Stomach (tissue), 9 donors: ENCODE results near the gene MAGEA11. TPM values are rescaled to one million over a fixed set of nuclear protein-coding genes. Genes with fewer than 3 reads are reported as not detected.

Experiments
- DNase-seq, 2 donors: peaks; one replicate each; pipeline versions ENCODE4 v3.0.0 to v3.0.0-alpha.2; 2013 to 2019
- H3K27ac ChIP-seq, 5 donors: fragments of 200-600 bp in 4 of 5; sonication (generic) in 4 of 5; one replicate each; pipeline ENCODE4 v1.5.1; 2013 to 2019; ENCODE audit warnings: mild to moderate bottlenecking in 1 of 5, moderate library complexity in 1 of 5
- H3K27me3 ChIP-seq, 3 donors: fragments of 200-600 bp; sonication (generic); one replicate each; pipeline ENCODE4 v1.5.1; 2017 to 2019; ENCODE audit warnings: mixed run types in 1 of 3
- H3K36me3 ChIP-seq, 4 donors: fragments of 200-600 bp; sonication (generic); 1 replicate in 3 of 4; 2 replicates in 1 of 4; pipeline ENCODE4 v1.5.1; 2016 to 2019
- H3K4me1 ChIP-seq, 4 donors: fragments of 200-600 bp; sonication (generic); one replicate each; pipeline ENCODE4 v1.5.1; 2016 to 2019
- H3K4me3 ChIP-seq, 4 donors: fragments of 200-600 bp; sonication (generic) in 3 of 4; one replicate each; pipeline ENCODE4 v1.5.1; 2016 to 2019; ENCODE audit warnings: mild to moderate bottlenecking in 1 of 4
- H3K9me3 ChIP-seq, 4 donors: fragments of 200-600 bp; sonication (generic); one replicate each; pipeline ENCODE4 v1.5.1; 2016 to 2019
- EP300 ChIP-seq: sonication (generic); formaldehyde crosslinking; IDR thresholded peaks from one replicate; pipeline ENCODE4 v1.6.1; 2017; ENCODE audit warnings: antibody characterized with exemption
- POLR2A ChIP-seq, 4 donors: fragments of 450-650 bp; IDR thresholded peaks; one replicate each; pipeline ENCODE4 v1.6.1; 2016; ENCODE audit warnings: antibody characterized with exemption in 4 of 4, control low read depth in 2 of 4, mild to moderate bottlenecking in 1 of 4, moderate library complexity in 1 of 4
- POLR2AphosphoS5 ChIP-seq, 3 donors: sonication (generic); formaldehyde crosslinking; IDR thresholded peaks; one replicate each; pipeline ENCODE4 v1.6.1; 2016; ENCODE audit warnings: antibody characterized with exemption in 3 of 3
- WGBS, 5 donors: extraction: QIAGEN DNeasy Blood & Tissue Kit in 3 of 5; methylation state at CpG; one replicate each; pipeline versions ENCODE4 v1.1.5 to v1.1.7; 2013 to 2018; 5-methylcytosine and 5-hydroxymethylcytosine counted together
- intact Hi-C: fragments of 100-400 bp; cut with DNase I; formaldehyde crosslinking; loops from one replicate; pipeline ENCODE4 v1.15.1; 2023; ENCODE audit warnings: low total_unique reads
- polyA plus RNA-seq, 3 donors: library from polyadenylated mRNA; stranded (reverse); fragments of 200-250 nt; gene quantifications; one replicate each; pipeline ENCODE4 v1.2.3, GENCODE V29; 2013
- total RNA-seq, 5 donors: library from RNA; depleted of rRNA; stranded (reverse); fragments of >200 nt; gene quantifications; one replicate each; pipeline versions ENCODE4 v1.1.0 to v1.2.3, GENCODE V29; 2014 to 2016
- TF ChIP-seq, protein P1 (sequence below), 7 experiments: fragments of 450-650 bp in 4 of 7; fragments of 200-600 bp in 3 of 7; sonication (generic) in 3 of 7; IDR thresholded peaks; one replicate each; pipeline ENCODE4 v1.5.1; 2016 to 2019; ENCODE audit warnings: antibody characterized with exemption in 7 of 7, control low read depth in 2 of 7, mild to moderate bottlenecking in 1 of 7
- donor health status: healthy with polysubstance abuse.
- donor health status: Bipolar disorder and iron deficiency.
- donor health status: healthy.

The MAGEA11 gene
- total and polyA plus RNA-seq, 8 donors, result not detected

- intact Hi-C loops, result no loop called here
- no peaks in the 10 kb centered on the region for H3K9me3 ChIP-seq
- H3K4me1 ChIP-seq, result no peaks in the 10 kb centered on the region
- DNase-seq, result no peak
- no peak overlapping the region for H3K4me3 ChIP-seq
- 62 to 76% (median 69%) methylated on average over 3 of the region's 3 CpGs for WGBS, 5 donors
- H3K27ac ChIP-seq, result no peak overlapping the region
- H3K36me3 ChIP-seq, result no peaks in the 10 kb centered on the region
- no peaks in the 10 kb centered on the region for H3K27me3 ChIP-seq
- TF ChIP-seq EP300 (no peak), POLR2AphosphoS5 (IDR thresholded peaks at IDR 0.05) (no peak), POLR2A (IDR thresholded peaks at IDR 0.05) (no peak)
- TF ChIP-seq, protein P1, sequence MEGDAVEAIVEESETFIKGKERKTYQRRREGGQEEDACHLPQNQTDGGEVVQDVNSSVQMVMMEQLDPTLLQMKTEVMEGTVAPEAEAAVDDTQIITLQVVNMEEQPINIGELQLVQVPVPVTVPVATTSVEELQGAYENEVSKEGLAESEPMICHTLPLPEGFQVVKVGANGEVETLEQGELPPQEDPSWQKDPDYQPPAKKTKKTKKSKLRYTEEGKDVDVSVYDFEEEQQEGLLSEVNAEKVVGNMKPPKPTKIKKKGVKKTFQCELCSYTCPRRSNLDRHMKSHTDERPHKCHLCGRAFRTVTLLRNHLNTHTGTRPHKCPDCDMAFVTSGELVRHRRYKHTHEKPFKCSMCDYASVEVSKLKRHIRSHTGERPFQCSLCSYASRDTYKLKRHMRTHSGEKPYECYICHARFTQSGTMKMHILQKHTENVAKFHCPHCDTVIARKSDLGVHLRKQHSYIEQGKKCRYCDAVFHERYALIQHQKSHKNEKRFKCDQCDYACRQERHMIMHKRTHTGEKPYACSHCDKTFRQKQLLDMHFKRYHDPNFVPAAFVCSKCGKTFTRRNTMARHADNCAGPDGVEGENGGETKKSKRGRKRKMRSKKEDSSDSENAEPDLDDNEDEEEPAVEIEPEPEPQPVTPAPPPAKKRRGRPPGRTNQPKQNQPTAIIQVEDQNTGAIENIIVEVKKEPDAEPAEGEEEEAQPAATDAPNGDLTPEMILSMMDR (IDR thresholded peaks at IDR 0.05), result no peak
These were observed 29.8 kb upstream of the MAGEA11 start for GRCh38 chrX:149682031-149682430.

- no peak for DNase-seq
- TF ChIP-seq EP300 (no peak), POLR2A (IDR thresholded peaks at IDR 0.05) (no peak), POLR2AphosphoS5 (IDR thresholded peaks at IDR 0.05) (no peak)
- TF ChIP-seq, protein P1 (IDR thresholded peaks at IDR 0.05), result no peak
- Histone ChIP-seq H3K9me3 (no peaks in the 10 kb centered on the region), H3K27ac (no peak overlapping the region), H3K27me3 (no peaks in the 10 kb centered on the region), H3K4me1 (no peaks in the 10 kb centered on the region), H3K4me3 (no peak overlapping the region), H3K36me3 (no peaks in the 10 kb centered on the region)
- 27 to 36% (median 31%) methylated on average over 9 of the region's 9 CpGs for WGBS, 5 donors
- intact Hi-C loops, result no loop called here
These were observed 28.6 kb upstream of the MAGEA11 start for GRCh38 chrX:149682956-149683947.

GRCh38 chrX:149683966-149684730 lies 27.7 kb upstream of the MAGEA11 start:
- Histone ChIP-seq H3K9me3 (no peaks in the 10 kb centered on the region), H3K4me1 (no peaks in the 10 kb centered on the region), H3K36me3 (no peaks in the 10 kb centered on the region), H3K27ac (no peak overlapping the region), H3K27me3 (no peaks in the 10 kb centered on the region), H3K4me3 (no peak overlapping the region)
- DNase-seq, result no peak
- TF ChIP-seq EP300 (no peak), POLR2A (IDR thresholded peaks at IDR 0.05) (no peak), POLR2AphosphoS5 (IDR thresholded peaks at IDR 0.05) (no peak)
- TF ChIP-seq, protein P1 (IDR thresholded peaks at IDR 0.05), result no peak
- 46 to 64% (median 54%) methylated on average over 6 of the region's 6 CpGs for WGBS, 5 donors
- intact Hi-C loops, result no loop called here

DNA sequence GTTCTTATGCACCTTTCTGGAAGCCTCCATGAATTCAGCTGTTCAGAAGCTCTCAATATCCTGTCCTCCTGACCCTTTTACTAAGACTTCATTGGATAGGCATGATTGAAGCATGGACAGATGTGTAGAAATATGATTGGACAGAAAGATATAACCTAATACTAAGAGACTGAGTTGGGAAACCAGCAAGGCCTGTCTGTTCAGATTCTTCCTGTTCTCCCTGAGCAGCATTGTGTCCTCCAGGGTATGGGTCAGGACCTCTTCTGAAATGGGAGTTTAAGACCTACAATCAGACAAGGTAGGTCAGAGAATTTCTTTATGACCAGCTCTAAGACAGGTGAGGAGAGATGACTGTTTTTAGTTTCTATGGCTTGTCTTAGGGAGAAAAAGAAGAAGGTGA lies 23.9 kb upstream of the MAGEA11 start:
- no peaks in the 10 kb centered on the region for H3K27me3 ChIP-seq
- TF ChIP-seq EP300 (no peak), POLR2AphosphoS5 (IDR thresholded peaks at IDR 0.05) (no peak), POLR2A (IDR thresholded peaks at IDR 0.05) (no peak)
- intact Hi-C loops, result no loop called here
- no peaks in the 10 kb centered on the region for H3K36me3 ChIP-seq
- no peak overlapping the region for H3K27ac ChIP-seq
- no peaks in the 10 kb centered on the region for H3K4me1 ChIP-seq
- no peak overlapping the region for H3K4me3 ChIP-seq
- DNase-seq, result no peak
- H3K9me3 ChIP-seq, result peaks cover 0 to 16% (median 7%) of the 10 kb centered on the region in 4 donors
